Lung microvascular endothelial cell (primary cell): ENCODE results near the gene OBP2A. TPM values are rescaled to one million over a fixed set of nuclear protein-coding genes. Genes with fewer than 3 reads are reported as not detected.
"Not testable (repeated sequence)": the region's sequence is repeated elsewhere in the genome, so short reads cannot be mapped to it uniquely, and the experiment has no call there.

Experiments used
- DNase-seq, 2 donors: peaks; one replicate each; pipeline versions ENCODE4 v3.0.0 to v3.0.0-alpha.2; 2010; ENCODE audit warnings: low read depth in 2 of 2
- total RNA-seq: library from RNA; depleted of rRNA; stranded (reverse); fragments of >200 nt; gene quantifications from 2 replicates; pipeline ENCODE4 v1.2.1, GENCODE V29; 2014

The OBP2A gene
- total RNA-seq, 1 donor from 2014 or later: not detected

DNA sequence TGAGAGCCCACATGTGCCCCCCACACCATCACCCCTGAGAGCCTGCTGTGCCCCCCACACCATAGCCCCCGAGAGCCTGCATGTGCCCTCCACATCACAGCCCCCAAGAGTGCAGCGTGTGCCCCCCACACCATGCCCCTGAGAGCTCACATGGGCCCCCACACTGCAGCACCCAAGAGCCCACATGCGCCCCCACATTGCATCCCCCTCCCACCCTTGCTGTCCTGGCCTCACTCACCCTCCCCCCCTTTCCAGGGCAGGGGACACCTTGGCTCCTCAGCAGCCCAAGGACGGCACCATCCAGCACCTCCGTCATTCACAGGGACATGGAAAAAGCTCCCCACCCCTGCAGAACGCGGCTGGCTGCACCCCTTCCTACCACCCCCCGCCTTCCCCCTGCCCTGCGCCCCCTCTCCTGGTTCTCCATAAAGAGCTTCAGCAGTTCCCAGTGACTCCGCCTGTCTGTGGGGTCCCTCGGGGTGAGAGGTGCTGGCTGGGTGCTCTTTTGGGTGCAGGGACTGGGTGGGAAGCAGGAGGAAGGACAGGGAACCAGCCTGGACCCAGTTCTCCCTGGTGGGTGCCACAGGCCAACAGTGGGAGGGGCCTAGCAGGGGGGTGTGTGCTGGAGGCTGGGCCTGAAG, 19.7 kb upstream of the OBP2A start:
- no peak for DNase-seq

DNA sequence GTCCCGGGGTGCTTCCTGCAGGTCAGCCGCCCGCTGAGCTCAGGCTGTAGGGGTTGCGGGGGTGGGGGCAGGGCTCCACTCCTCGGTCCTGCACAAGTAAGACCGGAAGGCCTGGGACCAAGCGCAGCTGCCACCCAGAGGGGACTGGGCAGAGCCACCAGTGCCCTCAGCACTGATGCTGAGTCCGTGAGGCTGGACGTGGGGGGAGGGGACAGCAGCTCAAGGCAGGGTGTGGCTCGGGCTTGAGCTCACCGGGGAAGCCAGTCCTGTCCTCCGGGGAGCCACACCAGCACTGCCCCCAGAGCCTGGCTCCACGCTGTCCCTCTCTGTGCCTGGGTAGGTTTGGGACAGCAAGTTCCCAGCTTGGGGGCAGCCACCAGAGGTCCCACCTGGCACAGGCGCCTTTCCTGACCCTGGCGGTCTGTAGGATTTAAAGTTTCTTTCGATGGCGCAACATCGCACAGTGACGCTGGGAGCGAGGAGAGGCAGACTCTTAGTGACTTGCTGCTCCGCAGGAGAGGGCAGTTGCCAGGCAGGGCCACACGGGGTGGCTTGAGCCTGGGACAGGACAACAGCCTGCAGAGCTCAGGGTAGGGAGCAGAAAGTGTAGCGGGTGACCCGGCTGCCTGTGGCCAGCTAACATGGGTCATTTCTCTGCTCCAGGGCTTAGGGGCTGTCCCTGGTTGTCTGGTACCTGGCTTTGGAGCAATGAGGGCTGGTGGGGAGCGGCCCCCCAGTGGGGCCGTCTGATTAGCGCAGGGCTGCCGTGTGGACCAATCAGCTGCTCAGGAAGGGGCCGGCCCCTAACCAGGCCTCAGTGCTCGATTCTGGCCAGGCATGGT, 19.0 kb upstream of the OBP2A start:
- no peak for DNase-seq

DNA sequence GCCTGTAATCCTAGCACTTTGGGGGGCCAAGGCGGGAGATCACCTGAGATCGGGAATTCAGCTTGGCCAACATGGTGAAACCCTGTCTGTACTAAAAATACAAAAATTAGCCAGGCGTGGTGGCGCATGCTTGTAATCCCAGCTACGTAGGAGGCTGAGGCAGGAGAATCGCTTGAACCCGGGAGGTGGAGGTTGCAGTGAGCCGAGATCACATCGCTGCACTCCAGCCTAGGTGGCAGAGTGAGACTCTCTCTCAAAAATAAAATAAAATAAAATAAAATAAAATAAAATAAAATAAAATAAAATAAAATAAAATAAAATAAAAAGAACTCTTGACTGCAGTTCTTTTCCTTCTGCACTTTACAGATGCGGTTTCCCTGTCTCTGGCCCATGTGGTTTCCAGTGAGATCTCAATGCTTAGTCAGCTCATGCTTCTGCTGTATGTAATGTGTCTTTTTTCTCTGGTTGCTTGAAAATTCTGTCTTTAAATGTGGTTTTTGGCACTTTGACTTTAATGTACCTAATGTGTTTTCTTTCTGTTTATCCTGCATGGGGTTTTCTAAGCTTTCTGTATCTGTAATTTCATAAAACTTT, 17.0 kb upstream of the OBP2A start:
- DNase-seq: not testable (repeated sequence)

DNA sequence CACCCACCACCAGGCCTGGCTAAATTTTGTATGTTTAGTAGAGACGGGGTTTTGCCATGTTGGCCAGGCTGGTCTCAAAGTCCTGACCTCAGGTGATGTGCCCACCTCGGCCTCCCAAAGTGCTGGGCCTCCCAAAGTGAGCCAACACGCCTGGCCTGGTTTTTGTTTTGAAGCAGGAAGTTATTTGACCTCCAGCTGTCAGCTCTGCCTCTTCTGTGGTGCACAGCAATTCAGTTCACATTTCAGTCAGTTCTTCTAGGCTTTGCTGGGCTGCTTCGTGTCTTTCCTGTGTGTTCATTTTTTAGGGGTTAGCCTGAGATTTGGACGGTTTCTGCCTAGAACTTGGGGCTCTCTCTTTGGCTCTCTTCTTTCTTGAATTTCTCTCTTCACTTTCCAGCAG, 15.8 kb upstream of the OBP2A start:
- no peak for DNase-seq

DNA sequence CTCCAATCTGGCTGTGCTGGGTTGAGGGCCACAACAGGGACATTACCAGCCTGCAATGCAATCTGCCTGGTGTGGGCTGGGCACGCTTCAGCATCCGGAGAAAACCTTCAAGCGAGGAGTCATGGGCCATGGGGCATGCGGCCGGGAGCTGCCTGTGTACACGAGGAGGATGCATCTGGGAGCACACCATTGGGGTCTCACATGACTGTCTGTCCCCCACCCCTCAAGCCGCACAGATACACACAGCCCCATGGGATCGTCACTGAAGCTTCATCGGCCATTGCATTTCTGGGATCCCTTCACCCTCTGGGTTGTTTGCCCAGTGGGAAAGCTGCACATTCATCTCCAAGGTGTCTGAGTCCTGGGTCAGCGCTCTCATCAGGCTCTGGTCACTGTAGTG, 14.8 kb upstream of the OBP2A start:
- no peak for DNase-seq

DNA sequence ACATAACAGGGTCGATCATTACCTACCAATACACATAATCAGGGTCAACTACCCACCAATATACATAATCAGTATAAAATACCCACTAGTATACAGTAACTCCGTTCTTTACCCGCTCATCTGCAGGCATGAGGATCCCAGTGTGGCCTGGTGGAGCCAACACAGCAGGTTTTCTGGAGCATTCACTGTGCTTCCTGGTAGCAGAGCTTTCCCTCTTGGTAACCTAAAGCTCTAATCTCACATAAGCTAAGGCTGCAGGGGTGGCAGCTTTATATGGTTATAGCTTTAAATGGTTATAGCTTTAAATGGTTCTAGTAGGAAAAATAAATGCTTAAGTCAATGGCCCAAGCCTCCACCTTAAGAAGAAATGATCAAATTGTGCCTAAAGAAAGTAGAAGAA, 12.8 kb upstream of the OBP2A start:
- DNase-seq: no peak

DNA sequence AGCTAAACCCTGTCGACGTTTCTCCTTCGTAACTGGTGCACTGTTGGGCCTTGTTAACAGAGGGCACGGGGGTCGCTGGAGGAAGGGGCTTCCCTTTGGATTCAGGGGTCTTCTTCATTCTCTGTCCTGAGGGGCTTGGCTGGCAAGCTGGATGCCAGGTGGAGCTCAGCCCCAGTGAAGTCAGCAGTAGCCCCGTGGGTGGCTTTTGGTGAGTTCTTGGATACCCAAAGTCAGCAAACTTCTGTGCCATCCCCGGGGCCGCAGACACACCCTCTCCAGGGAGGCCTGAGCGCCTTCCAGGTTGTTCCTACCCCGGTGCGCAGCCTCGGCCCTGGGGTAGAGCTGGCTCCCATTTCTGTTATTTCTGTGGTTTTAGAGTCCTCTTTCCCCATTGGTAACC, 12.3 kb upstream of the OBP2A start:
- DNase-seq: no peak

DNA sequence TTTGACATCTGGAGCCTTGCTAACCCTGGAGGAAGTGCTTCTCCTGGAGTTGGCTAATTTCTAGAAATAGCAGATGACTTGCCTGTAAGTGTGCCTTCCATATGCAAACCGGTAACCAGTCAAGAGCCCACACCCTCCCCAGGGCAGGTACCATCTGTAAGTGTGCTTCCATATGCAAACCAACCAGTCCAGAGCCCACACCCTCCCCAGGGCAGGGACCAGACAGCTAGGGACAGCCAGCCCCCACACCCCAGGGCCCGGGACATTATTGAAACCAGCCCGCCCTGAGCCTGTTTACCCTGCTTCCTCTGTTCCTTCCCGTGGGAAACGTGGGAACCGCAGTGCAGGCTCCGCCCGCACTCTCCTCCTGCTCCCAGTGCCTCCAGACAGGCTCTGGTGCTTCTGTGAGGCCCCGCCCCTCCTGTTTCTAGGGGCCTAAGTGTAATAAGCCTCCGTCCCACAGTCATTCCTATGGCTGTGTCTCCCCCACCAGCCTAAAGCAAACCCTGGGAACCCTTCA, 11.7 kb upstream of the OBP2A start:
- not testable (repeated sequence) for DNase-seq

DNA sequence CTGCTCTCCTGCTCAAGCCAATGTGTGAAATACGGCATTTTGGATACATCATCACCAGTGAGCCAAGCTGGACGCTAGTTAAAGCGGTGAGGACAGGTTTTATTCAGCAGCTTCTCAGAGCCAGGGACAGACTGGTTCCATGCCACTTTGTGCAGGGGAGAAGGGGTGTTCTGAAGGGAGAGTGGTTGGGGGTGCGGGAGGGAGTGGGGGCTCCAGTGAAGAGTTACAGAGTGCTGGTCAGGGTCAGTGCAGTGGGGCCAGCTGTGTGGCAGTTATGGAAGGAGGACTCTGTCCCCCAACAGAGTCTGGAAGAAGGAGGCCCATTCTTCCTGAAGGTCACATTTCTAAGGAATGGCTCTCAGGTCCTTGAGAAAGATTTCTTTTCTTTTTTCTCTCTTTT, 11.1 kb upstream of the OBP2A start:
- DNase-seq: not testable (repeated sequence)

DNA sequence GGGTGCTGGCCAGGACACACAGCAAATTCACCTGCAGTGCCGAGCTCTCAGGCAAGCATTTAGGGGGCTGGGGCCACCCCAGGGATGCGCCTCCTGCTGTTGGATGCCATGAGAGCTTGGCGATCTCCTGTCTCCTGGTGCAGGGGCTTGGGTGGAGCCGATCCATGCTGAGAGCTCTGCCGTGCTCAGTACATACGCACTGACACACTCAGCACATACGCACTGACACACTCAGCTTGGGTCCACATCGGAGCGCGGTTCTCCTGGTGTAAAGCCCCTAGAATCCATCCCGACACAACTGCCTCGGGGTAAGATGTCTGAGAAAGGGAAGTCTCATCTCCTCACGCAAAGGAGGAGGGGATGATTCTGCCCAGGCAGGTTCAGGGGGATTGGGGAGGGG, 10.3 kb upstream of the OBP2A start:
- DNase-seq: not testable (repeated sequence)

DNA sequence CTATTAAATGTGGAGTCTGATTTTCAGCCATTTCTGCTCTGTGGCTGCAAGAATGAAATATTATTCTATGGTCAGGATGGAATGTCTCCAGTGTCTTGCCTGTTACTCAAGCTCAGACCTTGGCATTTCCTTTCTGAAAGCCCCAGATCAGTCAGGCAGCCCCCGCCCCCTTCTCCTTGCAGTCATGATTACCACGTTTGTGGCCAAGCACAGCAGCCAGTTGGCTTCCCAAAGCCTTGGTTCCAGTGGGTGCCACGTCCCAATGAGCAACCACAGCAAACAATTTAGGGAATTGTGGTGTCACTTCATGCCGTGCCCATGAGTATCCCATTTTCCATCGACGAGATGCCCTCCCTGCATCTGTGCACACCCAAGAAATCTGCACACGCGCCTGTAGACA, 9.7 kb upstream of the OBP2A start:
- DNase-seq: no peak

DNA sequence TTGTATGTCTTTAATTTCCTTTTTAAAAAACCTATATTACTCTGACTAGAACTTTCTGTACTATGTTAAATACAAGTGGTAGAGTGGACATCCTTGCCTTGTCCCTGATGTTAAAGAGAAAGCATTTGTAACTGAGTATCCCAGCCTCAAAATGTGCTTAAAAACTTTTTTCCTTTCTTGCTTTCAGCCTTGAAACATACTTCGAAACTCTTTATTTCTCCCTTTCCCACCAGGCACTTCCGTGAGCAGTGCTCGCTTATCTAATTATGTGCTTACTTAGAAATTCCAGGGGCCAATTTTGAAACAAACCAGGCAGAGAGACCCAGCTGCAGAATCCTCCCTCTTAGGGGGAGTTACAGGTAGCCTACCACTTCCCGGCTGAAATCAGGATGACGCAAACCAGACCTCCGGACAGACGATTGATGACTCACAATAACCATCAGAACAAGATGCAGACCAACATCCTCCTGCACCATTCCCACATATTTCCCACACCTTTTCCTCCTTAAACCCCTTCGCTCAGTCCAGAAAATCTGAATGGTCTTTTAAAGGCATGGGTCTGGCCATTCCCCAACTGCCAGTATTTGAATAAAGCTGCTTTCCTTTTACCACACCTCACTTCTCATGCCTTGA, 2.5 kb upstream of the OBP2A start:
- not testable (repeated sequence) for DNase-seq

DNA sequence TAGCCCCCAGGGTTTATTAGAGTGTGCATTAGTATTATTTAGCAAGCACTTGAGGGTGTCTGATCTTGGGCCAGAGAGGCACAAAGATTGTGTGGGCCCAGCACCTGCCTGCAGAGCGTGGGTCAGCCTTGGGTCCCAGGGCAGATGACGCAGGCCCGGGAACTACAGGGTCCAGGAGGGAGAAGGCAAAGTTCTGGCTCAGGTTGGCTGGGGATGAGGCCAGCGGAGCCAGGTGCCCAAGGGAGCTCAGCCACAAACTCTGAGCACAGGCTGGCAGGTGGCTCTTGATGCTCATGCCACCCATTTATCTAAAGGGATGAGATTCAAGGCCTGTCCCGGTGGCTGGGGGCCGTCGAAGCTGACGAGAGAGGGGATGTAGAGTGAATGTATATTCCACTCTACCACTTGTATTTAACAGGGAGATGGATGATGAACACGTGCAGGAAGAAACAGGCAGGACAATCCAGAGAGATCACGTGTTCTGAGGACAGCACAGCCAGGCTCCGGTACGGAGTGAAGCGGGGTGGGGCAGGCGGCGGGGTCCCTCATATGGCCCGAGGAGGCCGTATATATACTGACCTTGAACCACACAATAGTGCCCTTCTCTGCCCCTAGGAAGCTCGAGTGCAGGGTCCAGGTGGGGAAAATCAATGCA, 818 bp upstream of the OBP2A start:
- DNase-seq: no peak

DNA sequence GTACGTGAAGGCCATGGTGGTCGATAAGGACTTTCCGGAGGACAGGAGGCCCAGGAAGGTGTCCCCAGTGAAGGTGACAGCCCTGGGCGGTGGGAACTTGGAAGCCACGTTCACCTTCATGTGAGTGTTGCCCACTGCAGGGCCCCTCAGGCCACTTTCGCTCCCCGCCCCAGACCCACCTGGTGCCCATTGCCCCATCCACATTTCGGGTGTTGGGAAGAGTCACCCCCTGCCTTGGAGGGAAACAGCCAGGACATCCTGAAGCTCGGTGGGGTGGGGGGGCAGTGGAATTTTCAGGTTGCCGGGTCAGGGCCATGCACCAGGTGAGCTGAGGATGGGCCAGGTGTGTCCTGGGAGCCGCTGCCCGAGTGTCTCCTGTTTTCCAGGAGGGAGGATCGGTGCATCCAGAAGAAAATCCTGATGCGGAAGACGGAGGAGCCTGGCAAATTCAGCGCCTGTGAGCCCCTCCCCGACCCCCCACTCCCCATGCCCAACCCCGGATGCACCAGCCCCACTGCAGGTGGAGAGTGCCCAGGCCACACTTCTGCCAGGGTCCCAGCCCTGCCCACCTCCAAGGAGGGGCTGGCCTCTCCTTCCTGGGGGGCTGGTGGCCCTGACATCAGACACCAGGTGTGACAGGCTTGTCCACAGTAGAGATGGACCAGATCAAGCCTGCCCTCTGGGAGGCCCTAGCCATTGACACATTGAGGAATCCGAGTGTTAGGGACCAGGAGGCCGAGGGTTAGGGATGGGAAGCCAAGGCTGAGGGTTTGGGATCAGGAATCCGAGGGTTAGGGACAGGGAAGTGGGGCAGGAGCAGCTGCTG, 1.1 kb downstream of the OBP2A start:
- not testable (repeated sequence) for DNase-seq

DNA sequence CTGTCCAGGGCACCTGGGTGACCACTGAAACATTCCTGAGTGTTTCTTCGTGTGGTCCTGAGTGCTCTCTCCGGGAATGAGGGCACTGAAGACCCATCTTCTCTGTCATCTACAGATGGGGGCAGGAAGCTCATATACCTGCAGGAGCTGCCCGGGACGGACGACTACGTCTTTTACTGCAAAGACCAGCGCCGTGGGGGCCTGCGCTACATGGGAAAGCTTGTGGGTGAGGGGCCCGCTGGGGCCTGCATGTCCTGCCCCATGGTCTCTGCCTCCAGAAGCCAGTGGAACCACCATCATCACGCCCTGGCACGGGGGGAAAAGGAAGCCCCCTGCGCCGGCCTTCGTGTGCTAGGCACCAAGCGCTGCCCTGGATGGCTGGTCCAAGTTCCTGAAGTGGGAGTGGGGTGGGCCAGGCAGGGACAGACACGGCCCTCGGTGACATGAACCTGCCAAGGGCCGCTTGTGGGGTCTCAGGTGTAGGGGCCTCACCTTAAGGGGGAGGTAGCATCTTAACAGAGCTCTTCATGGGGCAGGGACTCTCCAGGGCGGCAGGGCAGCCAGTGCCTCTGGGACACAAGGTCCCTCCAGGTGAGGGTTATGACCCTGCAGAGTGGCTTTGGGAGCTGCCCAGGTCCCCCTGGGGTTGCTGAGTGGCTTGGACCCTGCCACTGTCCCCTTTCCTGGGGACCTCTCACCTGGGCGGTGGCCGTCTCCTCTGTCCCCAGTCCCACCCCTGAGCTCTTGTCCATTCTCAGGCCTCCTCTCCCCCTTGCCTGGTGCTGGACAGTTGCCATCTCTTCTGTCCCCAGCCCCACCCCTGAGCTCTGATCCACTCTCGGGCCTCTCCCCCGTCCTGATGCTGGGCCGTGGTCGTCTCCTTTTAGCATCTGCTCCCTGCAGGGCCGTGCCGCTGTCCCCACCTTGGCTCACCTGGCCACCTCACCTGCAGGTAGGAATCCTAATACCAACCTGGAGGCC, 2.1 kb downstream of the OBP2A start:
- no peak for DNase-seq

DNA sequence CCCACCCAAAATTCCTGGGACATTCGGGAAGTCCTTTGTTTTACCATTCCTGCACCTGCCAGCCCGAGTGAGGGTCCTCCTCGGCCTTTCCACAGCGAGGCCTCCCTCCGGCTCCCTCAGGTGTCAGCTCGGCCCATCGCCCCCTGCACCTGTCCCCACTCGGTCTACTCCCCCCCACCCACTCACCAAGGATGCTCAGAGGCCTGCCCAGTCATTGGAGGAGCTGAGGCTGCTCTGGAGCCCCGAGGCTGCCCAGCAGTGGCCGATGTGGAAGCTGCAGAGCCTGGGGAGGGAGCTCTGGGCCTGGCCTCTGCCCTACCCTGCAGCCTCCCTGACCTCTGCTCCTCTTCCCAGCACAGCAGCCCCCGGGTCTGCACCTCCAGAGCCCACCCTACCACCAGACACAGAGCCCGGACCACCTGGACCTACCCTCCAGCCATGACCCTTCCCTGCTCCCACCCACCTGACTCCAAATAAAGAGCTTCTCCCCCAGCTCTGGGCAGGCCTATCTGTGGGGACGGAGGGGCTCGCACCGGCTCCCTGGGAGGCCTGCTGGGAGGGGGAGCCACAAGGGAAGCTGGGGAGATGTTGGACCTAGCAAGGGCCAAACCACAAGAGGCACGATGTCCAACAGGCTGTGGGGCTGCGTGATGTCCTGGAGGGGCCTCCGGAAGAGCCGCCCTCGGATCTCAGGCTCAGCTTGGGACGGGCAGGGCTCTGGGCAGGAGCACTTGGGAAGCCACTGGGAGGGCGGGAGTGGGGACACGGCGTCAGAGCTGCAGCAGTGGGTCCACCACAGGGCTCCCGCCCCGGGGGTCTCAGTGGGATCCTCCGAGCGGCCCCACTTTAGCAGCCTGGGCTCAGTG, 3.8 kb downstream of the OBP2A start:
- not testable (repeated sequence) for DNase-seq

DNA sequence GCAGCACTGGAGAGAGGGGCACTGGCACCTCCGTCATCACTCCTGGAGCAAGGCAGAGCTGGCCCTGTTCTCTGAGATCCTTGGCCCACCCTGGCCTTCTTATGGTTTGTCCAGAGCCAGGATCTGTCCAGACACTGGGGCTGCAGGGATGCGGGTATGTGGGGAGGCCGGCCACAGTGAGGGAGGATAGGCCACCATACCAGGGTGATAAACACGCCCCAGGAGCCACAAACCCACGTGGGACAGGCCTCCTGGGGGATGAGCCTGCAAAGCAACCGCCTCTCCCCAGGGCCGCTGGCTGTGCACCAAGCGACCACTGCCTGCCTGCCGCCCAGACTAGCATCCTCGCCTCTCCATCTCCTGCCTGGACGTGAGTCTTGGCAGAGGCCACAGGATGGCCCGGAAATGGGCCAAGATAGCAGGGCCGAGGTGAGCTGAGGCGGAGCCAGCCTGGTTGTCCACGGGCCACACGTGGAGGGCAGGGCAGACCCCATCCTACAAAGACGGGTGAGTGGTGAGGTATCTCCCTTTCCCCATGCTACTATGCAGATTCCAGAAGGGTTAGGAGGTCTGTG, 4.5 kb downstream of the OBP2A start:
- DNase-seq: no peak

DNA sequence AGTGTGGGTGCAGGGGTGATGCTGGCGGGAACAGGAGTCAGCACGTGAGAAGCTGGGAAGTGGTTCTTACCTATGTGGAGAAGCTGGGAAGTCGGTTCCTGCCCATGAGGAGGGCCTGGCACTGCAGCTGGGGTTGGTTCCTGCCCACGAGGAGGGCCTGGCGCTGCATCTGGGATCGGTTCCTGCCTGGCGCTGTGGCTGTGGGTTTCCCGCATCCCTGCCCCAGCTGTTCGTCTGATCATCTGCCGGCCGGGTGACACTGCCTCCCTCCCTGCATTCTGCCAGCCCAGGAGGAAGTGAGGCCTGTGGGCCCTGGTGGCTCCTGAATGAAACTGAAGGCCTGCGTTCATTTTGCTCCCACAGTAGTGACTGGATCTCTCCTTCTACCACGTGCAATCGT, 5.1 kb downstream of the OBP2A start:
- DNase-seq: no peak
